Activated T-helper 1 cell treated with anti-CD3 and anti-CD28 coated beads, Interleukin-2, amount 50 U/mL, for 16 hours (primary cell): ENCODE results near the gene PCBP2.

Experiments
- DNase-seq, 2 donors: peaks; one replicate each; pipeline ENCODE4 v3.0.0-alpha.2; 2020; ENCODE audit warnings: low read depth in 1 of 2, low spot score in 1 of 2

PCBP2 gene

GRCh38 chr12:53492830-53493609, 41.1 kb downstream of the PCBP2 start:
- DNase-seq = peak; percentile 71 to 78

GRCh38 chr12:53493610-53494391, 41.9 kb downstream of the PCBP2 start:
- DNase-seq = no peak

- DNase-seq = no peak
These were observed 44.2 kb downstream of the PCBP2 start for GRCh38 chr12:53495903-53496751.

- DNase-seq = no peak
These were observed 44.8 kb downstream of the PCBP2 start for GRCh38 chr12:53496752-53497032.

- DNase-seq = no peak
These were observed 45.6 kb downstream of the PCBP2 start for GRCh38 chr12:53497461-53497860.

- DNase-seq = no peak
These were observed 46.3 kb downstream of the PCBP2 start for GRCh38 chr12:53498235-53498630.

- DNase-seq = peak; percentile 34 to 44
These were observed 47.6 kb downstream of the PCBP2 start, which contains the start of gene MAP3K12 for GRCh38 chr12:53499266-53500141. TSS of gene MAP3K12 (minus strand) at chr12:53499458. CDS start at chr12:53487391, 12,067 bp downstream.

- no peak for DNase-seq
These were observed 48.4 kb downstream of the PCBP2 start for GRCh38 chr12:53500142-53500775.

- peak; percentile 87 to 96 for DNase-seq
These were observed 49.1 kb downstream of the PCBP2 start, which contains the start of gene TARBP2 for GRCh38 chr12:53500776-53501614. TSS of gene TARBP2 (plus strand) at chr12:53501283. CDS start at chr12:53501409, 126 bp downstream.

GRCh38 chr12:53501615-53502181, 49.8 kb downstream of the PCBP2 start:
- DNase-seq = no peak

- no peak for DNase-seq
These were observed 50.4 kb downstream of the PCBP2 start for GRCh38 chr12:53502331-53502730.

GRCh38 chr12:53502983-53503728, 51.3 kb downstream of the PCBP2 start:
- no peak for DNase-seq

GRCh38 chr12:53504004-53504920, 52.4 kb downstream of the PCBP2 start:
- no peak for DNase-seq

GRCh38 chr12:53505086-53505485, 53.2 kb downstream of the PCBP2 start:
- no peak for DNase-seq

- DNase-seq = no peak
These were observed 53.9 kb downstream of the PCBP2 start for GRCh38 chr12:53505555-53506449.

- no peak for DNase-seq
These were observed 54.5 kb downstream of the PCBP2 start for GRCh38 chr12:53506450-53506785.
